SK-N-SH treated with all-trans-retinoic acid at 6 μM for 48 hours (cell line): ENCODE results near the gene RAPGEF4.

Source experiments
- ATAC-seq: fragments of 200-7000 bp; cut with Tn5 transposase; 3 replicates; pipeline ENCODE4 v1.9.1; 2020; ENCODE audit warnings: mild to moderate bottlenecking, moderate library complexity
- BACH2 ChIP-seq: fragments of 250-450 bp; sonication (Bioruptor Pico); IDR thresholded peaks from 2 replicates; pipeline ENCODE4 v1.9.0; 2021; ENCODE audit warnings: mild to moderate bottlenecking, borderline replicate concordance
- CSDC2 ChIP-seq: fragments of 250-450 bp; sonication (Bioruptor Pico); IDR thresholded peaks from 2 replicates; pipeline ENCODE4 v1.5.0; 2020; ENCODE audit warnings: mild to moderate bottlenecking, moderate library complexity
- ESRRG ChIP-seq: fragments of 250-450 bp; sonication (Bioruptor Pico); IDR thresholded peaks from 2 replicates; pipeline ENCODE4 v1.6.1; 2021; ENCODE audit warnings: mild to moderate bottlenecking
- OSR1 ChIP-seq: fragments of 250-450 bp; sonication (Bioruptor Pico); IDR thresholded peaks from 2 replicates; pipeline ENCODE4 v1.8.0; 2022; ENCODE audit warnings: moderate library complexity, mild to moderate bottlenecking, inconsistent platforms
- PPARA ChIP-seq: fragments of 250-450 bp; sonication (Bioruptor Pico); IDR thresholded peaks from 2 replicates; pipeline ENCODE4 v1.5.0; 2020; ENCODE audit warnings: mild to moderate bottlenecking, borderline replicate concordance
- RARB ChIP-seq: fragments of 250-450 bp; sonication (Bioruptor Pico); IDR thresholded peaks from 2 replicates; pipeline ENCODE4 v1.8.0; 2021; ENCODE audit warnings: mild to moderate bottlenecking, moderate library complexity
- TCF4 ChIP-seq: fragments of 250-450 bp; sonication (Bioruptor Pico); IDR thresholded peaks from 2 replicates; pipeline ENCODE4 v1.8.0; 2021; ENCODE audit warnings: mild to moderate bottlenecking, moderate library complexity, borderline replicate concordance
- TOX ChIP-seq: fragments of 250-450 bp; sonication (Bioruptor Pico); IDR thresholded peaks from 2 replicates; pipeline ENCODE4 v1.8.0; 2021; ENCODE audit warnings: mild to moderate bottlenecking, moderate library complexity, borderline replicate concordance
- ZC3H10 ChIP-seq: fragments of 250-450 bp; sonication (Bioruptor Pico); IDR thresholded peaks from 2 replicates; pipeline ENCODE4 v1.5.1; 2021; ENCODE audit warnings: mild to moderate bottlenecking, moderate library complexity
- ZFP3 ChIP-seq: fragments of 250-450 bp; sonication (Bioruptor Pico); IDR thresholded peaks from 2 replicates; pipeline ENCODE4 v1.5.0; 2020; ENCODE audit warnings: mild to moderate bottlenecking, moderate library complexity
- ZFP30 ChIP-seq: fragments of 450-650 bp; formaldehyde crosslinking; IDR thresholded peaks from 2 replicates; pipeline ENCODE4 v1.5.0; 2022; ENCODE audit warnings: mild to moderate bottlenecking, moderate library complexity
- ZNF565 ChIP-seq: fragments of 450-650 bp; formaldehyde crosslinking; conservative IDR thresholded peaks from 2 replicates; pipeline ENCODE4 v1.5.0; 2020; ENCODE audit warnings: low read depth, mild to moderate bottlenecking, moderate library complexity
- ZNF70 ChIP-seq: fragments of 450-650 bp; formaldehyde crosslinking; IDR thresholded peaks from 2 replicates; pipeline ENCODE4 v1.5.0; 2020; ENCODE audit warnings: mild to moderate bottlenecking, moderate library complexity
- TF ChIP-seq, protein P1 (sequence below): fragments of 250-450 bp; sonication (Bioruptor Pico); IDR thresholded peaks from 2 replicates; pipeline ENCODE4 v1.8.0; 2021; ENCODE audit warnings: low read depth, mild to moderate bottlenecking, moderate library complexity, borderline replicate concordance
- TF ChIP-seq, protein P2 (sequence below): fragments of 250-450 bp; sonication (Bioruptor Pico); IDR thresholded peaks from 2 replicates; pipeline ENCODE4 v1.5.1; 2021; ENCODE audit warnings: mild to moderate bottlenecking, moderate library complexity
- TF ChIP-seq, protein P3 (sequence below): fragments of 250-450 bp; sonication (Bioruptor Pico); IDR thresholded peaks from 2 replicates; pipeline ENCODE4 v1.5.0; 2020; ENCODE audit warnings: mild to moderate bottlenecking, moderate library complexity

The RAPGEF4 gene

DNA sequence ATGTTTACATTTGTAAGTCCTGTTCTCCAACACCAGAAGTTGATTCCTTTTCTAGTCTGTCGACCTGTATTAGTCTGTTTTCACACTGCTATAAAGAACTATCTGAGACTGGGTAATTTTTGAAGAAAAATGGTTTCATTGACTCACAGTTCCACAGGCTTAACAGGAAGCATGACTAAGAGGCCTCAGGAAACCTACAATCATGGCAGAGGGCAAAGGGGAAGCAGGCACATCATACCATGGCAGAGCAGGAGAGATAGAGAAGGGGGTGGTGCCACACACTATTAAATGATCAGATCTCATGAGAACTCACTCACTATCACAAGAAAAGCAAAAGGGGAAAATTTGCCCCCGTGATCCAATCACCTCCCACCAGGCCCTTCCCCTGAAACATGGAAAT, 227.2 kb downstream of the RAPGEF4 start:
- TF ChIP-seq, protein P1, sequence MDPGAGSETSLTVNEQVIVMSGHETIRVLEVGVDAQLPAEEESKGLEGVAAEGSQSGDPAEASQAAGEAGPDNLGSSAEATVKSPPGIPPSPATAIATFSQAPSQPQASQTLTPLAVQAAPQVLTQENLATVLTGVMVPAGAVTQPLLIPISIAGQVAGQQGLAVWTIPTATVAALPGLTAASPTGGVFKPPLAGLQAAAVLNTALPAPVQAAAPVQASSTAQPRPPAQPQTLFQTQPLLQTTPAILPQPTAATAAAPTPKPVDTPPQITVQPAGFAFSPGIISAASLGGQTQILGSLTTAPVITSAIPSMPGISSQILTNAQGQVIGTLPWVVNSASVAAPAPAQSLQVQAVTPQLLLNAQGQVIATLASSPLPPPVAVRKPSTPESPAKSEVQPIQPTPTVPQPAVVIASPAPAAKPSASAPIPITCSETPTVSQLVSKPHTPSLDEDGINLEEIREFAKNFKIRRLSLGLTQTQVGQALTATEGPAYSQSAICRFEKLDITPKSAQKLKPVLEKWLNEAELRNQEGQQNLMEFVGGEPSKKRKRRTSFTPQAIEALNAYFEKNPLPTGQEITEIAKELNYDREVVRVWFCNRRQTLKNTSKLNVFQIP (CRISPR knock-in tag), result no peak
- ATAC-seq, result no peak

DNA sequence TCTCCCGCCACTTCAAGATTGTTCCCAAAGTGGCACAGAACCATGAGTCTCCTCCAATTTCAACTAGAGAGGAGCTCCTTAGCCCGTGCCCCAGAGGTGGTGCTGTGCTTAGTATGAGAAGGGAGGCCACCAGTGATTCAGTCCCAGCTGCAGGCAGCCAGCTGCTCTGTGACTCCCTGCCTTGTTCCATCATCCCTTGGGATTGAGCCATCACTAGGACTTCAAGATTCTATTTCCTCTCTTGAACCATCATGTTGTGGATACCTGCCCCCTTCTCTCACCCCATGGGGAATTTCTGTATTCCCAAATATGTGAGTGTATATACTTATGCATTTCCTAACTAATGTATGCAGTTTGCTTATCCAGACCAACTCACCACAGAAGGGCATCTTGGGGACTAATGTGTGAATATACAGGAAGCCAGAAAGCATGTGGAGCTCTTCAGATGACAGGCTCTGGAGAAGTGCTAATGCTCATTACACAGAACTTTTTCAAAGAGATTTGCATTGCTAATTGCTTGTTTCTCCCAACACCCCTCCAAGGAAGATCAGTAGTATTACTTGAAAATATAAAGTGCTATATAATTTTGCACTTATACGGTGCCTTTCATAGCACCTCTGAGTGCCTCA, 229.0 kb downstream of the RAPGEF4 start:
- no peak for ATAC-seq
- no peak for TF ChIP-seq PPARA (CRISPR knock-in tag)
- TF ChIP-seq, protein P1 (CRISPR knock-in tag), result no peak
- TF ChIP-seq TOX (CRISPR knock-in tag), result no peak
- no peak for TF ChIP-seq ZNF565 (CRISPR knock-in tag)
- no peak for TF ChIP-seq OSR1 (CRISPR knock-in tag)
- TF ChIP-seq, protein P2, sequence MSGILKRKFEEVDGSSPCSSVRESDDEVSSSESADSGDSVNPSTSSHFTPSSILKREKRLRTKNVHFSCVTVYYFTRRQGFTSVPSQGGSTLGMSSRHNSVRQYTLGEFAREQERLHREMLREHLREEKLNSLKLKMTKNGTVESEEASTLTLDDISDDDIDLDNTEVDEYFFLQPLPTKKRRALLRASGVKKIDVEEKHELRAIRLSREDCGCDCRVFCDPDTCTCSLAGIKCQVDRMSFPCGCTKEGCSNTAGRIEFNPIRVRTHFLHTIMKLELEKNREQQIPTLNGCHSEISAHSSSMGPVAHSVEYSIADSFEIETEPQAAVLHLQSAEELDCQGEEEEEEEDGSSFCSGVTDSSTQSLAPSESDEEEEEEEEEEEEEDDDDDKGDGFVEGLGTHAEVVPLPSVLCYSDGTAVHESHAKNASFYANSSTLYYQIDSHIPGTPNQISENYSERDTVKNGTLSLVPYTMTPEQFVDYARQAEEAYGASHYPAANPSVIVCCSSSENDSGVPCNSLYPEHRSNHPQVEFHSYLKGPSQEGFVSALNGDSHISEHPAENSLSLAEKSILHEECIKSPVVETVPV (CRISPR knock-in tag), result no peak
- no peak for TF ChIP-seq ZFP30
- TF ChIP-seq ESRRG (CRISPR knock-in tag), result no peak
- no peak for TF ChIP-seq ZC3H10 (CRISPR knock-in tag)
- no peak for TF ChIP-seq BACH2 (CRISPR knock-in tag)

DNA sequence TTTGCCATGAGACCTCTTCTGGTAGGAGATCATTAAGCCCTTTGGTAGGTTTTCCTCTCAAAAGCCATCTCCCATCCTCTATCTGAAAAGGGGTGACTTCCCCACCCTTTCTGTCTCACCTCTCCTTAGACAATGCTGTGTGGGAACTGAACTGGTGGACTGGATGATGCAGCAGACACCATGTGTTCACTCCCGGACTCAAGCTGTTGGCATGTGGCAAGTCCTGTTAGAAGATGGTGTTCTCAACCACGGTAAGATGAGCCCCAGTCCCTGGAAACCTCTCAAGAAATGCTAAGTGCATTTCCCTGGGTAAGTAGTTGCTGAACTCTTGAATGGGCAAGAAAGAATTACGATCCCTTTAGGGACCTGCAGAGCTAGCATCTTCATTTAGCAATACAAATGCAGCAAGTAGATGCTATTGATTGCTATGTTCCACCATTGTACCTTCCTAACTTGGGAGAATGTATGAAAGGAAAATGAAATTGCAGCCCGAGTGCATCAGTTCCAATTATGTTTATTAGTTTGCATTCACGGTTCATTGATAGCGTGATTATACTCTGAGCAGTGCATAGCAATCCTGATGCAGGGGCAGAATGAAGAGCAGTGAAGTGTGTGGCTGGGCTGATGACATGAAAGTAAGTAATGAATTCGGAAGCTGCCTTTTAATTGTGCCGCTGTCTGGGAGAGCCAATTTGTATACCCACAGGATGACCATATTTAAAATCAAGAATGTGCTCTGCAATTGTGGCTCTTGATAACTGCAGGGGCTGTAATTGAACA, 230.0 kb downstream of the RAPGEF4 start:
- TF ChIP-seq TCF4 (CRISPR knock-in tag) (no peak), ZFP30 (no peak), OSR1 (CRISPR knock-in tag) (no peak)
- TF ChIP-seq, protein P1 (CRISPR knock-in tag), result no peak
- TF ChIP-seq, protein P2 (CRISPR knock-in tag), result no peak
- ATAC-seq, result no peak

DNA sequence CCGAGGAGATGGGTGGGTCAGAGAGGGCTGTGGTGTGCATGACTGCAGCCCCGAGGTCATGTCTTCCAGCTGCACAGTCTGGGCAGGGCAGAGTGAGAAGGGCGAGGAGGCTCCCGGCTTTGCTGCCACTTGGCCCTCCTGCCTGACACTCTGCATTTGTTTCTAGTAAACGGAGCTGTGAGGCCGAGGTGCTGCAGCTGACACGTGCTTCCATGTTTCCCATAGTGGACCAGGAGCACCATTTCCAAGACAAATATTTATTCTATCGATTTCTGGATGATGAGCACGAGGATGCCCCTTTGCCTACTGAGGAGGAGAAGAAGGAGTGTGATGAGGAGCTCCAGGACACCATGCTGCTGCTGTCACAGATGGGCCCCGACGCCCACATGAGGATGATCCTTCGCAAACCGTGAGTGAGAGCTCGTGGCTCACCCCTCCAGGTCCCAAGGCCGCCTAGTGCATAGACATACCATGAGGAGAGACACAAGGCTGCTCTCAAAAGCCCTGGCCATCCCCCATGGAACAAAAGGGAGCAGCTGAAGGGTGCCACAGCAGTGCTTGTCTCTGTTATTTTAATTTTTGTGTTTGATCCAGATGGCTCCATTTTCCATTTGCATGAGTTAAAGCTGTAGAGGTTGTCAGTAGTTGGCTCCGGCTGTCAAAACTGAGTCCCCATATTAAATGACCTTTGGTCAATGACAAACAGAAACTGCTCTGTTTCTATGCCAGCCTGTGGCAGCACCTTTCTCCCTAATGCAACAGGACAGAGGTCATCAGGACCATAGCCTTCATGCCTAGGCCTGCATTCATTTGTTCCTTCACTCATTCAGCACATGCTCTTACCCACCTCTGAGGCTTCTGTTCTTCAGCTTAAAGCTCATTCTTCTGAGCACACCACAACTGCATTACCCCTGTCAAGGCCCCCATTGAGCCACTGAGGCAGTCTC, 231.7 kb downstream of the RAPGEF4 start:
- no peak for ATAC-seq

More for the DNA sequence above, 231.7 kb downstream of the RAPGEF4 start:
- TF ChIP-seq, protein P3, sequence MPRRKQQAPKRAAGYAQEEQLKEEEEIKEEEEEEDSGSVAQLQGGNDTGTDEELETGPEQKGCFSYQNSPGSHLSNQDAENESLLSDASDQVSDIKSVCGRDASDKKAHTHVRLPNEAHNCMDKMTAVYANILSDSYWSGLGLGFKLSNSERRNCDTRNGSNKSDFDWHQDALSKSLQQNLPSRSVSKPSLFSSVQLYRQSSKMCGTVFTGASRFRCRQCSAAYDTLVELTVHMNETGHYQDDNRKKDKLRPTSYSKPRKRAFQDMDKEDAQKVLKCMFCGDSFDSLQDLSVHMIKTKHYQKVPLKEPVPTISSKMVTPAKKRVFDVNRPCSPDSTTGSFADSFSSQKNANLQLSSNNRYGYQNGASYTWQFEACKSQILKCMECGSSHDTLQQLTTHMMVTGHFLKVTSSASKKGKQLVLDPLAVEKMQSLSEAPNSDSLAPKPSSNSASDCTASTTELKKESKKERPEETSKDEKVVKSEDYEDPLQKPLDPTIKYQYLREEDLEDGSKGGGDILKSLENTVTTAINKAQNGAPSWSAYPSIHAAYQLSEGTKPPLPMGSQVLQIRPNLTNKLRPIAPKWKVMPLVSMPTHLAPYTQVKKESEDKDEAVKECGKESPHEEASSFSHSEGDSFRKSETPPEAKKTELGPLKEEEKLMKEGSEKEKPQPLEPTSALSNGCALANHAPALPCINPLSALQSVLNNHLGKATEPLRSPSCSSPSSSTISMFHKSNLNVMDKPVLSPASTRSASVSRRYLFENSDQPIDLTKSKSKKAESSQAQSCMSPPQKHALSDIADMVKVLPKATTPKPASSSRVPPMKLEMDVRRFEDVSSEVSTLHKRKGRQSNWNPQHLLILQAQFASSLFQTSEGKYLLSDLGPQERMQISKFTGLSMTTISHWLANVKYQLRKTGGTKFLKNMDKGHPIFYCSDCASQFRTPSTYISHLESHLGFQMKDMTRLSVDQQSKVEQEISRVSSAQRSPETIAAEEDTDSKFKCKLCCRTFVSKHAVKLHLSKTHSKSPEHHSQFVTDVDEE (CRISPR knock-in tag), result no peak
- TF ChIP-seq CSDC2 (CRISPR knock-in tag) (no peak), ZNF70 (CRISPR knock-in tag) (no peak), PPARA (CRISPR knock-in tag) (no peak), ZFP3 (CRISPR knock-in tag) (no peak), TOX (CRISPR knock-in tag) (no peak), TCF4 (CRISPR knock-in tag) (no peak), RARB (CRISPR knock-in tag) (no peak), BACH2 (CRISPR knock-in tag) (no peak)
- TF ChIP-seq, protein P1 (CRISPR knock-in tag), result no peak
